GM18502 (cell line): ENCODE data around the gene HHIPL2.
"Not testable (repeated sequence)": the region's sequence is repeated elsewhere in the genome, so short reads cannot be mapped to it uniquely, and the experiment has no call there.

ENCODE experiments used
- ATAC-seq: cut with Tn5 transposase; IDR thresholded peaks from one replicate; pipeline ENCODE4 v1.9.1; 2021; ENCODE audit warnings: mild to moderate bottlenecking; ENCODE audit not compliant: unreplicated experiment, poor library complexity

Gene HHIPL2

DNA sequence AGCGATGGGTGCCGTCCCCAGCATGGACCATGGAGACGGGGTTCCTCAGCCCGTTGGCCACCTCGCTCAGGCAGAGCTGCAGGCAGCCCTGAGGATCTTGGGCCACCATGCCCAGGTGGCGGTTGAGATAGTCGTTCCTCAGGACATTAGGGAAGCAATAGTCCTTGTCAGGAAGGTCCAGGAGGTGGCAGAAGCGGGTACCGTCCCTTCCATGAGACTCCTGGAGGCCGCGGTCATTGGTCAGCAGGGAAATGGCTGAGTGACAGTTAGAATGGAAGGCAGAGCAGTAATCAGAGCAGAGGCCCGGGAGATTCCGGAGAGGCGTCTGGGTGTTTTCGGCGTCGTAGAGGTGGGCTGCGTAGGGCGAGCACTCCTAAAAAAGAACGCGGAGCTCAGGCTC, 4.1 kb downstream of the HHIPL2 start:
- no peak for ATAC-seq

GRCh38 chr1:222540598-222540995, 7.3 kb downstream of the HHIPL2 start:
- no peak for ATAC-seq

GRCh38 chr1:222539951-222540597, 7.8 kb downstream of the HHIPL2 start:
- ATAC-seq: no peak

DNA sequence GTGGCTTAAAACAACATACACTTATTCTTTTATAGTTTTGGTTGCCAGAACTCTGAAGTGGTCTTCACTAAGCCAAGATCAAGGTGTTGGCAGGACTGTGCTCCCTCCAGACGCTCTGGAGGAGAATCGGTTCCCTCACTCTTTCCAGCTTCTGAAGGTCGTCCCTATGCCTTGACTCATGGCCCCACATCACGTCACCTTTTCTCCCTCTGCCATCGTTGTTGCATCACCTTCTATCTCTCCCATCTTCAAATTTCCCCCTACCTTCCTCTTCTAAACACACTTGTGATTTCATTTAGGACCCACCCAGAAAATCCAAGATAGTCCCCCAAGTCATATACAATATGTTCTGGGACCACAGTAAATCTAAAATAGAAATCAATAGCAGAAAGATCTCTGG, 12.4 kb downstream of the HHIPL2 start:
- ATAC-seq: no peak

DNA sequence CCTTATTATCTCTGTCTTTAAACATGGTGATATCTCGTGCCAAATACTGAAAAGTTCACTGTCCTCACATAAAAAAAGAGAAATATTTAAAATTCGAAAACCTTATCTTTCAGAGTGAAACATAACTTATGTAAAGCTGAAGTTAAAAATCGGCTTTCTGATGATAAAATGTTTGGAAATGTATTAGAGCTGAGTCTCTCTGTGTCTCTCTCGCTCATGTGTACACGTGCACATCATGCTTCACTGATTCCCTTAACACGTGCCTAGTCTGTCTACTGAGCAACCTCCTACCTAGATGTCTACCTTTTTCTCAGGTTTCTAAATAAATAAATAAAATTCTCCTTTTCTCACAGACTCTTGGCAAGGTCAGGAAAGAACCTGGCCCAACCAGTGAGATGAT, 17.1 kb downstream of the HHIPL2 start:
- ATAC-seq: no peak

DNA sequence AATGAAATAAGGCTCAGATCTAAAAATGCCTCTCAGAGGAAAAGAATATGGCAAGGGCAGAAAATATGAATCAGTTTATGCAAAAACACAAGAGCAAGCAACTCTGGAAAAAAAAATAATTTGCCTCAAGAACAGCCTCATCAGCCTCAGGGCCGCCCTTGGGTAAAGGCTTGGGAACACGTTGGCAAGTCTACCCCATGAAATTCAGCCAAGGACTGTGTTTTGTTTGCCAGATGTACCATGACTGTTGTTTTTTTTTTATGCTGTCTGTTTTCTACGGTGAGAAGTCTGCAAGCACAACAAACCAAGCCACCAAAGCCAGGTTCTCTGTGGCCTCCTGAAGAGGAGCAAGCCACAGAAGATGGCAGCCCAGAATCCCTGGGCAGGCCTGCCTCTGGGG, 18.0 kb downstream of the HHIPL2 start:
- no peak for ATAC-seq

GRCh38 chr1:222529181-222529580, 18.7 kb downstream of the HHIPL2 start:
- no peak for ATAC-seq

- no peak for ATAC-seq
These were observed 22.0 kb downstream of the HHIPL2 start for GRCh38 chr1:222525951-222526350.

- ATAC-seq: no peak
These were observed 24.1 kb downstream of the HHIPL2 start for GRCh38 chr1:222523852-222524251.

GRCh38 chr1:222522105-222522915, 25.6 kb downstream of the HHIPL2 start:
- no peak for ATAC-seq

DNA sequence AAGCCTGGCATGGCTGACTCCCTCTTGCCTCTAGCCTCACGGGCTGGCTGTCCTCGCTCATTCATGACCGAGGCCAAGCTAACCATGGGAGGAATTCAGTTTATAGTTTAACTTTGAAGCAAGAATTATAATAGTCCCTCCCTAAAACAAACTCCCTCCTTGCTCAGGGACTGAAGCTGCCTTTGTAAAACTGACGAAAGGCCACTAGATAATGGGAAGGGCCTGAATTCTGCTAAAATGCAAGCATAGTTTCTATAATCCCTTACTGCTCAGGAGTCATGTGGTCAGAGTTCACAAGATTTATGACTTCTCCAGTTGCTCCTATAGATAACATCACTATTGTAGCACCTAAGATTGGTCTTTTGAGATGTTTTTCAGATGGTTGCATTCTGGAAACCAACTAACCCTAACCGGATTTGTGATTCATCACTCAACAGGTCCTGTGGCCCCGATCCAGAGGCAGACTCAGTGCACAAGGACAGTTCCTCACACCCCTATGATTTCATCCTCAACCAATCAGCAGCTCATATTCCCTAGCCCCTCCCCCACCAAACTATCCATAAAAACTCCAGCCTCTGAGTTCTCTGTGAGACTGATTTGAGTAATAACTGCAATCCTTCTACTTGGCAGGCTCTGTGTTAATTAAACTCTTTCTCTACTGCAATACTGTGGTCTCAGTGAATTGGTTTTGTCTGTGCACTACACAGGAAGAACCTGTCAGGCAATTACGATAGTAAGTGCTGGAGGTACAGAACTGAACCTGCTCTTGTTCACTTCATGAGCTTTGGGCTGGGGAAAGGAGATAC, 26.4 kb downstream of the HHIPL2 start:
- no peak for ATAC-seq

- not testable (repeated sequence) for ATAC-seq
These were observed 58.4 kb downstream of the HHIPL2 start for GRCh38 chr1:222489496-222489895.

DNA sequence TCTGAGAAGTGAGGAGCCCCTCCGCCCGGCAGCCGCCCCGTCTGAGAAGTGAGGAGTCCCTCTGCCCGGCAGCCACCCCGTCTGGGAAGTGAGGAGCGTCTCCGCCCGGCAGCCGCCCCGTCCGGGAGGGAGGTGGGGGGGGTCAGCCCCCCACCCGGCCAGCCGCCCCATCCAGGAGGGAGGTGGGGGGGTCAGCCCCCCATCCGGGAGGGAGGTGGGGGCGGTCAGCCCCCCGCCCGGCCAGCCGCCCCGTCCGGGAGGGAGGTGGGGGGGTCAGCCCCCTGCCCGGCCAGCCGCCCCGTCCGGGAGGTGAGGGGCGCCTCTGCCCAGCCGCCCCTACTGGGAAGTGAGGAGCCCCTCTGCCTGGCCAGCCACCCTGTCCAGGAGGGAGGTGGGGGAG, 60.1 kb downstream of the HHIPL2 start:
- not testable (repeated sequence) for ATAC-seq

GRCh38 chr1:222484005-222484404, 63.9 kb downstream of the HHIPL2 start:
- not testable (repeated sequence) for ATAC-seq

GRCh38 chr1:222479567-222479966, 68.3 kb downstream of the HHIPL2 start:
- not testable (repeated sequence) for ATAC-seq

GRCh38 chr1:222476436-222476835, 71.5 kb downstream of the HHIPL2 start:
- not testable (repeated sequence) for ATAC-seq

DNA sequence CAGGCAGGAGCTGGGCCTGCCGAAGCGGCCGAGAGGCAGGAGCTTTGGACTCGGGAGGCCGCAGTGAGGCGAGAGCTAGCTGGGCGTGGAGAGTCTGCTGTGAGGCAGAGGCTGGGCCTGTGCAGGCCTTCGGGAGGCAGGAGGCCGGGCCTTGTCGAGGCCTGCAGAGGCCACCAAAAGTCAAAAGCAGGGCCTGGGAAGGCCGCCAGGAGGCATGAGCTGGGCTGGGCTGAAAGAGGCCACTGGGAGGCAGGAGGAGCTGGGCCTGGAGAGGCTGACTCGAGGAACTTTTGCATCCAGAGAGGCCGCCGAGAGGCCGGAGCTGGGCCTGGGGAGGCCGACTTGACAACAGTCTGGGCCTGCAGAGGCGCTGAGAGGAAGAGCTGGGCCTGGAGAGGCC, 74.2 kb downstream of the HHIPL2 start:
- not testable (repeated sequence) for ATAC-seq

GRCh38 chr1:222472776-222473540, 74.9 kb downstream of the HHIPL2 start:
- ATAC-seq: not testable (repeated sequence)
